HG03196 (cell line): ENCODE measurements around the gene SLC35A4.

Experiments
- ATAC-seq: cut with Tn5 transposase; IDR thresholded peaks from one replicate; pipeline ENCODE4 v1.9.1; 2021; ENCODE audit not compliant: unreplicated experiment

Gene SLC35A4, protein sequence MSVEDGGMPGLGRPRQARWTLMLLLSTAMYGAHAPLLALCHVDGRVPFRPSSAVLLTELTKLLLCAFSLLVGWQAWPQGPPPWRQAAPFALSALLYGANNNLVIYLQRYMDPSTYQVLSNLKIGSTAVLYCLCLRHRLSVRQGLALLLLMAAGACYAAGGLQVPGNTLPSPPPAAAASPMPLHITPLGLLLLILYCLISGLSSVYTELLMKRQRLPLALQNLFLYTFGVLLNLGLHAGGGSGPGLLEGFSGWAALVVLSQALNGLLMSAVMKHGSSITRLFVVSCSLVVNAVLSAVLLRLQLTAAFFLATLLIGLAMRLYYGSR

DNA sequence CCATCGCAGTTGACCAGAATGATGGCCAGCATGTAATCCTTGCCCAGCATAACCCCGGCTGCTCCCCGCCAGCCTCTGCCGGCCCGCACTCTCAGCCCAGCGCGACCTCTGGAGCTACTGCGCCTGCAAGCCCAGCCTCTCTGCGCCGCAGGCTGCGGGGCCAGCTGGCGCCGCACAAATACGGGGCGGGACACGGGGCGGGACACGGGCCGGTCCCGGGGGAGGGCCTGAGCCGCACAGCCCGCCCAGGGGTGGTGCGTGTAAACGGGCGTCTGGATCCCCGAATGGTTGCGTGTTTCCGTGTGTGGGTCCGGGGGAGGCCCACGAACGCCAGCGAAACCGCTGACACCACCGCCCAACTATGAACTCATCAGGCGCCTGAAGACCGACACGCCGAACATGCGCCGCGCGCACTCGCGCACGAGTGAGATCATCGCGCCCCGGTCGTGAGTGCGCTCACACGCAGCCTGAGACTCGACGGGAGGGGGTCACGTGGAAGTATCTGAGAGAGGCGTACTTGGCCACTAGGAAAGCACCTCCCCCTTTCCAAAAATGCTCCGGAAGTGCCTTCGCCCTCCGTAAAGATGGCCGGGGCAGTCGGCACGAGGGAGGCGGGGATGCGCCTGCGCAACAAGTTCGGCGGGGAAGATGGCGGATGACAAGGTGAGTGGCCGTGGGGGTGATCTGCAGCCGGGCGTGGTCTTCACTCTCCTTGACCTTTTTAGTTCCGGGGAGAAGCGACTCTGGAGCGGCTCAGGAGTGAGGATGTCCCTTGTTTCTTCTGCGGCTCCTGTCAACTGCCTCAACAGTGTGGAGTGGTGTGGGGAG is at the start of gene SLC35A4, which contains the start of gene APBB3:
TSS of gene SLC35A4 (plus strand) at position 633 of the 828 bp plus-strand sequence. CDS start 2,342 bp downstream, outside the sequence.
TSS of gene APBB3 (minus strand) at position 403 of the 828 bp plus-strand sequence. CDS start at position 50, 353 bp downstream.
- peak; percentile 89 for ATAC-seq

DNA sequence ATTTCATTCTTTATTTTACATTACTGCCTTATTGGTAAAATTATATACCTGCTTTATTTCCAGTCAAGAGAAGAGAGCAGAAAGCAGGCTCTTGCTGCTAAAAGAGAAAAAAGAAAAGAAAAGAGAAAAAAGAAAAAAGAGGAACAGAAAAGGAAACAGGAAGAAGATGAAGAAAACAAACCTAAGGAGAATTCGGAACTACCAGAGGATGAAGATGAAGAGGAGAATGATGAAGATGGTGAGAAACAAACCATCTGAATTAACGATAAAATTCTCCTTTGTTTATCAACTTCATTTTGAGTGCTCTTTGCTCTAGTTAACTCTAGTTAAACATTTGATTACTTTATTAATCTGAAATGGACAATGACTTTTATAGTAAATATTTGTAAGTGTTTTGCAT is 40.6 kb upstream of the SLC35A4 start:
- no peak for ATAC-seq

DNA sequence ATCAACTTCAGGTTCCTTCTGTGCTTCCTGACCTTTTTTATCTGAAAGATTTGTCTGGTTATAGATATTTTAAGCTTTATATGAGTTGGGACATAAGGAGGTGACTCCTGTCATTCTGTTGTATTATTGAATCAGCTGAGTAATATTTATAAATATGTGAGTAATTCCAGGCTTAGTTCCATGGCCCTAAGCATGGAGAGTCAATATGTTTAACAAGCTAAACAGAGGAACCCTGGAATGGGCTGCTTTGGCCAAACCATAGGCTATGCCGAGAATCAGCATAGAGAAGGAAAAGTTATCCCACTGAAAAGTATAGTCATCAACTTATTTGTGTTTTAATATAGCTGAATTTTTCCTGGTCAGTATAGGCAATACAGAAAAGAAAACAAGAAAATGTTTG is 24.4 kb upstream of the SLC35A4 start:
- ATAC-seq = no peak

DNA sequence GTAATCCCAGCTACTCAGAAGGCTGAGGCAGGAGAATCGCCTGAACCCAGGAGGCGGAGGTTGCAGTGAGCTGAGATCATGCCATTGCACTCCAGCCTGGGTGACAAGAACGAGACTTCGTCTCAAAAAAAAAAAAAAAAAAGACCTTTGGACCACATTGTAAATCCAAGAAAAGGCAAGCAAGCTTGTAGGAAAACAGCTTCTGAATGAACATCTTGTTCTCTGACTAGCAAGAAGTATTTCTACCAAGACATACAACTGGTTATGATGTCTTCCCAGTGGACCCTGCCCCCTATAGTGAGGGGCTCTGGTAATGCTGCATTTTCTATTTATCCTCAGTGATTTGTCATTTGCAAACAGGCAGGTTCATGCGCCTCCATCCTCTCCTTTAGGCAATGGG is 21.7 kb upstream of the SLC35A4 start:
- no peak for ATAC-seq

DNA sequence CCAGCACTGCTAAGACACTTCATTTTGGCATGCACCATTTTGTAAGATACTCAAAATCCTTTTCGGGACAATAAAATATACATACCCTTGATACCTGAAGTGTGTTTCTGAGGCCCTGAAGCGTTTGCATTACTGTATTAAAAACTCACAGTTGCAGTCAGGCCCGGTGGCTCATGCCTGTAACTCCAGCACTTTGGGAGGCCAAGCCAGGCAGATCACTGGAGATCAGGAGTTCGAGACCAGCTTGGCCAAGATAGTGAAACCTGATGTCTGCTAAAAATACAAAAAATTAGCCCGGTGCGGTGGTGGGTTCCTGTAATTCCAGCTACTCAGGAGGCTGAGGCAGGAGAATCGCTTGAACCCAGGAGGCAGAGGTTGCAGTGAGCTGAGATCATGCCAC is 19.6 kb upstream of the SLC35A4 start:
- ATAC-seq = no peak

DNA sequence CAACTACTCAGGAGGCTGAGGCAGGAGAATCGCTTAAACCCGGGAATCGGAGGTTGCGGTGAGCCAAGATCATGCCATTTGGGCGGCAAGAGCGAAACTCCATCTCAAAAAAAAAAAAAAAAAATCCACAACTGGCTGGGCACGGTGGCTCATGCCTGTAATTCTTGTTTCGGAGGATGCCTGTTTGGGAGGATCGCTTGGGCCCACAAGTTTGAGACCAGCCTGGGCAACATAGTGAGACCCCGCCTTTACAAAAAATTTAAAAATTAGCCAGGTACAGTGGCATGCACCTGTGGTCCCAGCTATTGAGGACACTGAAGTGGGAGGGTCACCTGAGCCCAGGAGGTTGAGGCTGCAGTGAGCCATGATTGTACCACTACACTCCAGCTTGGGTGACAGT is 19.0 kb upstream of the SLC35A4 start:
- ATAC-seq = no peak

DNA sequence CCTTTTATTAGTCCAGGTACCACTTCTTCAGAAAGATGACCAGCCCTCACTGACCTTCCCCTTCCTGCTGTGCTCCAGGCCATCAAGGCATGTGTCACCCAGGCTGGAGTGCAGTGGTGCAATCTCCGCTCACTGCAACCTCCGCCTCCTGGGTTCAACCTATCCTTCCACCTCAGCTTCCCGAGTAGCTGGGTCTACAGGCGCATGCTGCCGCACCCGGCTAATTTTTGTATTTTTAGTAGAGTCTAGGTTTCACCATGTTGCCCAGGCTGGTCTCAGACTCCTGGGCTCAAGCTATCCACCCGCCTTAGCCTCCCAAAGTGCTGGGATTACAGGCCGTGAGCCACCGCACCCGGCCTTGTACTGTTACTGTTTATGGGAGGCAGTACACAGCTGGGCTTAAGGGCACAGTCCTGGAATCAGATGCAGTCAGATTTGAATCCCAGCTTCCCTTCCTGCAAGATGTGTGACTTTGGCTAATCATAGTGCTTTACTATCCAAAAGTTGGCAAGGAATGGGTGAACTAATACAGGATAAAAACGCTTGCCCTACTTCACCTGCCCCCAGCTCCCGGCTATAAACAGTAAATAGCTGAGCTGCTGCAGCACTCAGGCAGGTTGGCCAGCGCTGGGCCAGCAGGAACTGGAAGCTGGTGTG is 17.6 kb upstream of the SLC35A4 start:
- no peak for ATAC-seq

DNA sequence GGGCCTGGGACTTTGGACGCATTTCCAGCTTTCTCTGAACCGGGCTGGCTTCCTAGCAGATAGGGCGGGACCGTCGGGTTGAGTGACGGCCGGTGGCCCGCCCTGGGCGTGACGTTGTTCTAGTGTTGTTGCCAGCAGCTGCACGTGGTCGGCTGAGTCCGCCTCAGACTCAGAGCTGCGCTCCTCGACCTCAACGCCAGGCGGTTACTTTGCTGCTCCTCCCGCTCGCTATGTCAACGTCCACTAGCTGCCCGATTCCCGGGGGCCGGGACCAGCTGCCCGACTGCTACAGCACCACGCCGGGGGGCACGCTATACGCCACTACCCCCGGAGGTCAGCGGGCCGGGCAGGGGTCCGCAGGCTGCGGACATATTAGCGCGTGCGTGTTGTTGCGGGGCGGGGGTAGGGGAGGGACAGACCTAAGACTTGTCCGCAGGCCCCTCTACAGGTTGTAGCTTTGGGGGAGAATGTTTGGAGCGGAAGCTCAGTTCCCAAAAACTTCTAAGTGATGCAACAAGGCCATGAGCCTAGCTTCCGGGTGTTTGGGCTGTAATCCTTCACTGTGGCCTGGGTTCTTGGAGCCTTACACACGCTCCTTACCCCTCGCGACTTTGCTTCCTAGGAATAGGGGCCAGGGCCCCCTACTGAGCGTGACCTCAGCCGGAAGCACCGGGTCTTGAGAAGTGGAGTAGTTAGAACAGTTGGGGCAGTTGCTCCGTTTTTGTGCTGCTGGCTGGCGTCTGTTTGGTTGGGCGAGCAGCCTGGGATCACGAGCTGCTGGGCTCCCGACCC is 16.9 kb upstream of the SLC35A4 start, which contains the start of gene EIF4EBP3:
TSS of gene EIF4EBP3 (plus strand) at position 155 of the 792 bp plus-strand sequence. CDS start at position 231, 76 bp downstream.
- ATAC-seq = peak; percentile 97

DNA sequence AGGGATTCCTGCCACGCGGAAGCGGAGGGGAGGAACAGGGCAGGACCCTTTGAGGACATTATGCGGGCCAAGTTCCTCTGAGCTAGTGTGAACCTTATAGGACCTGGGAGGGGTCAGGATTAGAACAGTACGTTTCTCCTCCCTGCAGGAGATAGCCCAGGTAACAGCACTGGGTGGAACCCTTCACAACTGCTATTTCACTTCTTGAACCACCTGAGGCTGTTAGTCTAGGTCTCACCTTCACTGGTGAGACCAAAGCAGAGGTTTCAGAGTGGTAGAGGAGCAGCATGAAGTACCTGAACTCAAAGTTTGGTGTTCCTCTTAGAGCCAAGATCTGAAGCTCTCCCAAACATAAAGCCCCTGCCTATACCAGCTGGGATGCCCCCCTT is 16.3 kb upstream of the SLC35A4 start:
- ATAC-seq = no peak

DNA sequence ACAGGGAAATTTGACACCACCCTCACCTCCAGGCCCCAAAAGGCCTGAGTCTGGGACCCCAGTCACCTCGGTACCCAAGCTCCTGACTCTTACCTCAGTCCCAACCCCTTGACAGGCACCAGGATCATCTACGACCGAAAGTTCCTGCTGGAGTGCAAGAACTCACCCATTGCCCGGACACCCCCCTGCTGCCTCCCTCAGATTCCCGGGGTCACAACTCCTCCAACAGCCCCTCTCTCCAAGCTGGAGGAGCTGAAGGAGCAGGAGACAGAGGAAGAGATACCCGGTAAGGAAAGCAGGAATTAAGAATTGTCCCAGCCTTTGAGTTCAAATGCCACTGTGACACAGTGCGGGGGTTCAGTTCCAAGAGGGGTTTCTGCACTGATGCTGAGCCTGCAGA is 15.8 kb upstream of the SLC35A4 start:
- ATAC-seq = no peak

DNA sequence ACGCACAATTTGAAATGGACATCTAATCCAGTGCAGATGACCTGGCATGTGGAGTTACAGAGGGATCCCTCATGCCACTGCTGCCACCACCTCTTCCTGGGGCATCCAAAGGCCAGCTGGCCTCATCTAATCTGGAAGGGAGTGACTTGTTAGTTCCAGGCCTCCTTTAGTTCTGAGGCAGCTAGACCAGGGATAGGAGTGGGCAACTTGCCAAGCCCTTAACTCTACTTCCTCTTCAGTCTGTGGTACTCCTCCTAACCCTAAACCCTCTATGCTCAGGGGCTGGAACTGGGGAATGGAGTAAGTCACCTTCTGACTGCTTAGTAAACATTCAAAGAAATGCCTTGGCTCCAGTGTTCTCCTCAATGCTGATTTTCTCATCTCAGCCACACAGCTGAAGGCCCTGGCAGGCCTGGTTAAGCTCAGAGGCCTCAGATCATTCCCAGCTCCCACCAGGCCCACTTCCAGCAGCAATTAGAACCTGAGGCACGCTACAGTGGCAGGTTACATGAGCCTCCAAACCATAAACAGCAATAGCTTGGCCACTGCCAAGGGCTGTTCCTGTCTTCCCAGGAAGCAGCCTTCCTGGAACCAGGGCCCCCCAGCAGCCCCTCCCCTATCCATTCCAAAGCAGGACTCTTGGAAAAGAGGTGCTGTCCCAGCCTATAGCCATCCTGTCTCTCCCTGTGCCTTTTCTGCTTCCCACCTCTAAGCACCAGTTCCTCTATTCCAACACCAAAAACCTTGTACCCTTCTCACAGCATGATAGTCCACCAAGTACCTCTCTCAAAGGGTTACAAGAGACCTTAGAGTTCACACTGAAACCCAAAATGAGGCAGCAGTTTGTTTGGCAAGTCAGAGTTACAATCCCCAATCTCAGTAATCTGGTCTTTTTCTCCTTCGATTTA is 15.1 kb upstream of the SLC35A4 start:
- ATAC-seq = no peak

DNA sequence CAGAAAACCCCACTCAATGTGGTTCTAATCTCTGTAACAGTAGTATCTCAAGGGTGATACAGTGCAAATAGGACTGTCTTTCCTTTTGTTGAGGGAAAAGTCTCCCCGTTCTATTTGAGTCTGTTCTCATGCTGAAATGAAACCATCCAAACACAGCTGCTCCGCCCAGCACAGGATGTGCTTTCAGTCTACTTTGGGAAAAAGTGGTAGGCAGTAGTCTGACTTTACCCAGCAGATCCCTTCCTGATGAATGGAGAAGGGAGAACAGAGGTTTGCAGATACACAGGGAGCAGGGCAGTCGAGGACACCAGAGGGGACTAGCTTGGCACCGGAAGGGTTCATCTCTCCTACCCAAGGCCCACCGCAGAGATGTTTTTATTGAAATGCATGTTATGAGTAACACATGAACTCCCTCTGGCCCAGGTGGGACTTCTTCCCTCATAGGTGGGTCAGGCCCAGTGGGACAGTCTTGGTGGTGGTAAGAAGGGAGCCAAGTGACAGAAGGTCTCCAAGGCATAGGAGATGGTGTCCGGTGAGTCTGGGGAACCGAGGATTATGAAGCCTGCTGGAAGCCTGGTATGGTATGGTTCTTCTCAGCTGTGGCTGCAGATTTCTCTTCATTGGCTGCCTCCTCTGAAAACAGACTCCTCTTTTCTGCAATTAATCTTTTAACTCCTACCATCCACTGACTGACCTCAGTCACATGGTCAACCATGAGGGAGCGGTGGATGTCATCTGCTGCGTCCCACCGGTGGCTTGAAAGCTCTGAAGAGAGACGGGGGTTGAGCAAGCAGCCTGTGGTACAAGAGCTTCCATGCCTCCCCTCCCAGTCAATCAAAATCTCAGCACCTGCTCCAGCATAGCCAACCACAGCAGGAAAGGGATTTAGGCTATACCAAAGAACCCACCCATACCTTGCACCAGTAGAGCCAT is 14.2 kb upstream of the SLC35A4 start:
- ATAC-seq = no peak

DNA sequence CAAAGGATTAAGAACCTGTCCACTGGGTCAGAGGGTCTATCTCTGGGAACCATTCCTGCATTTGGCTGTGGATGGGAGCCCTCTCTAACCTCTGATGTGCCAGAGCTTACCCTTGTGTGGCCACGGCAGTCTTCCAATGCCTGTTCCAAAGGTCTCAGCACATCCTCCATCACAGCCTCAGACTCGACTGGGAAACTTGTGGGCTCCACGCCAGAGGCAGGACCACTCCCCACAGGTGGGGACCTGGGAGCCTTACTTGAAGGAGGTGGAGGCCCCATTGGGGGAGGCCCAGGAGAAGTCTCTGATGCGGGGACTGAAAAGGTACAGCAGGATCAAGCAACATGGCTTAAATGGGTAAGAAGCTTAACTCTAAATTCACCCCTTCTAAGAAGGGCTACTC is 12.8 kb upstream of the SLC35A4 start:
- ATAC-seq = no peak

DNA sequence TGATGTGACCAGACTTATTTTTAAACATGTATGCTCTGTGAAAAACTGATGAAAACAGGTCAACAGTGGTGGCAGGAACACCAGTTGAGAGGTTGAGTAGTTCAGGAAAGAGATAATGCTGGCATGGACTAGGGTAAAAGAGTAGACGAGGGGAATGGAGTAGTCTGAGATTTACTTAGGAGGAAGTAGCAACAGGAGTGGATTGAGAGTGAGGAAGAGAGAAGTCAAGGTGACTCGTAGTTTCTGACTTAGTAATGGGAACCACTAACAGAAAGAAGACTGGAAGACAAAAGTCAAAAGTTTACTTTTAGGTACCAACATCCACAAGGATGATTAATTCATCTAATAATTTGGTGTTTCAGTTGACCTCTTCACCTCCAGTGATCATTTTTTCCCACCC is 11.0 kb upstream of the SLC35A4 start:
- ATAC-seq = no peak

DNA sequence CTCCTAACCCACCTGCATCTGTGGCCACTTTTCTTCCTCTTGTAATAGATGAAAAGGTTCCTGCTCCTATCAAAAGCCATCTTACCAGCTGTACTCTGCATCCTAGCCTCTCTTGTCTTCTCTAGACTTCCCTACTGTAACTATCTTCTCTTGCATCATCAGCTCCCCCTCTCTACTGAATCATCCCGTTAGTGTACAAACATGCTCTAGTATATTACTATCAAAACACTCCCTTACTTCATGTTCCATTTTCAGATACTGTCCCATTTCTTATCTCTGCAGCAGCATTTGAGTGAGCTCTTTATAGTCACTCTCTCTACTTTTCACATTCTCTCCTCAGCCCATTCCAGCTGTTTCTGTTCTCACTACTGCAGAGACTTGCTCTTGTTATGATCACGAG is 10.2 kb upstream of the SLC35A4 start:
- ATAC-seq = no peak

DNA sequence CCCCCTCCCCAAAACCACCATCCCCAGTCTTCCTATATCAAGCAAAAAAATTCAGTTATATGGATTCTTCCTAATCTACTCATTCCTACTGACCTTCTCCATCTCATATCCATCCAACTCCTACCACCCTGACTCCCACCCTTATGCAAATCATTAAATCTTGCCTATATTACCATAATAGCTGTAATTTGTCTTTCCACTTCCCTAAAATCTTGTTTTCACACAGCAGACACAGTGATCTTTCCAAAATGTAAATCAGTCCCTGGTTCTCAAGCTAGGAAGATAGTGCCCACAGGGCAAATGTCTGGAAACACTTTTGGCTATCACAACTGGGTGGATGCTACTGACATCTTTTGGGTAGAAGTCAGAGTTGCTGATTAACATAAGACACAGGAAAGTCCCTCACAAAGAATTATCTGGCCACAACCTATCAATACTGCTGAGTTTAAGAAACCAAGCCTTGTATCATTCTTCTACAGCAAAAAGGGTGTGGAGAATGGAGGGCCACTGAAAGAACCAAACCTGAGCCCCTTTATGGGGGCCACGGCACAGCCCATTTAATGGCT is 8.8 kb upstream of the SLC35A4 start:
- ATAC-seq = no peak

DNA sequence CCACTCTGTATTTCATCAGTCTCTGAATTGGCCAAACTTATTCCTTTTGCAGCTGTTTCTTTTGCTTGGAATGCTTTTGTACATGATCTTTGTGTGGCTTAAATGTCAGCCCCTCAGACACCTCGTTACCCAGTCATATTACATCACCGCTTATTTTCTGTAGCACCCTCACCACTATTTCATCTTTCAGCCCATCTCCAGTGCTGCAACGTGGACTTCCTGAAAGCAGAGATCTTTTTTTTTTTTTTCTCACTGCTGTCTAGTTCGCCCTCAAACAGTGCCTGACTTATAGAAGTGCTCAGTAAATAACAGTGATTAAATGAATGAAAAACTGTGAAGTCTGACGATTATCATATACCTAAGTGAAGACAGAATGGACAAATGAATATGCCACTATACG is 8.2 kb upstream of the SLC35A4 start:
- ATAC-seq = no peak

DNA sequence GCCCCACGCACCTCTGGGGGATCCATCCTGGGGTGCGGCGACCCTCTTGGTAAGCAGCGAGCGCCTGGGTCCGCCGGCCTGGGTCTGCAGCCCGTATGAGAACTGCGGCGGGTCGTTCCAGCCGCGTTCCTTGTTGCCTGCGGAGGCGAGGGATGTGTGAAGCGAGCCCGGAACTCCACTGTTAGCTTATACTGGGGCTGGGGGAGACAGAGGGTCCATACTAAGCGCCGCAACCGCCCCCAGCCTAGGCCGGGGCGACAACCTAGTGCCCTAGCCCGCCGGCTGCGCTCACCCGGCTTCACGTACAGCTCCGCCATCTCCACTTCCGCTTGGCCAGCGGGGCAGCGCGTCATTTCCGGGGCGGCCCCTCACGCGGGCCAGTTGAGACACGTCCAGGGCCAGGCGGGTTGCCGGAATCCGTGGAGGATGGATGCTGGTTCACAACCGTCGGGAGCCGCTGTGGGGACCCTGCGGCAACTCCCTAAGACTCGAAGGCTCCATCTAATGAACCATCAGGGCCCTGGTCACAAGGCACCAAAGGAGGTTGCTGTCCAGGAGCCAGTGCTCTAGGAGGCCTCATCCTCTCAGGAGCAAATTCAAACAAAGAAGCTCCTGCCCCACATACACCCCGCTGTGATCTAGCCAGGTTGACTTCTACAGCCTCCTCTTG is 7.4 kb upstream of the SLC35A4 start, which contains the start of gene SRA1:
TSS of gene SRA1 (minus strand) at position 338 of the 670 bp plus-strand sequence. CDS start at position 317, 21 bp downstream.
- peak; percentile 94 for ATAC-seq
